ENCODE measurements around the gene KLHDC4. TPM values are rescaled to one million over a fixed set of nuclear protein-coding genes. Genes with fewer than 3 reads are reported as not detected.

KLHDC4 gene
- total RNA-seq, 3 donors from 2014 or later (not counting 1 experiment from before 2014, with no cell fraction given), result 210 to 311 (median 210) TPM

GRCh38 chr16:87703835-87704375, 61.9 kb downstream of the KLHDC4 start:
- Mint-ChIP-seq H3K4me1 (peaks cover 30 to 36% of the 10 kb centered on the region in 2 donors), H3K9me3 (no peaks in the 10 kb centered on the region), H3K27ac (peak overlapping the region; percentile 78 to 88), H3K27me3 (ENCODE audit: low read depth in 2 of 2) (no peaks in the 10 kb centered on the region), H3K36me3 (no peaks in the 10 kb centered on the region), H3K4me3 (peak overlapping the region; percentile 40)
- Histone ChIP-seq H3K4me1 (ENCODE audit: control insufficient read depth, insufficient read depth, low read length) (peaks cover 44% of the 10 kb centered on the region), H3K9me3 (ENCODE audit: control insufficient read depth, insufficient read depth, low read length) (no peaks in the 10 kb centered on the region), H3K4me3 (ENCODE audit: low read length) (no peak overlapping the region), H3K27me3 (ENCODE audit: control insufficient read depth, insufficient read depth, low read length) (no peaks in the 10 kb centered on the region), H3K27ac (ENCODE audit: low read length) (no peak overlapping the region), H3K36me3 (ENCODE audit: control insufficient read depth, insufficient read depth, low read length) (peaks cover 44% of the 10 kb centered on the region)
- no peak for DNase-seq
- 90% methylated on average over 29 of the region's 29 CpGs for WGBS (ENCODE audit: insufficient coverage)
- no peak for ATAC-seq
- TF ChIP-seq CTCF (IDR thresholded peaks at IDR 0.05), result no peak
- intact Hi-C loops (cut with micrococcal nuclease), result loop anchor here (2.0 kb wide), 1 partner anchor 65 kb away; no protein-coding TSS in a partner anchor

DNA sequence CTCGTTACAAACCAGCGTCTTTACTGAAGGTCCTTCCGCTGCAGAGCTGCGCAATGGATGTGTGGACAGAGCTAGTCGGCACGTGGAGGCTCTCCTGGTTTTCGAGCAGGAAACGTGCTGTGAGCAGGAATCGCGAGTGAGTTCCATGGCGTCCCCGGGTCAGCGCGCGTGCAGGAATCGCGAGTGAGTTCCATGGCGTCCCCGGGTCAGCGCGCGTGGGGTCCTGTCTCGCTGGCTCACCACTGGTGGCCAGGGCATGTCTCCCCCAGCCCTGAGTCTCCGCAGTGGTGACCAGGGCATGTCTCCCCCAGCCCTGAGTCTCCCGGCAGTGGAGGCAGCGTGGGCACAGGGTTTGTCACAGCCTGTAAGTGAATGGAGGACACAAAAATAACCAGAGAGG, 62.7 kb downstream of the KLHDC4 start:
- no peak for DNase-seq
- Histone ChIP-seq H3K4me1 (ENCODE audit: control insufficient read depth, insufficient read depth, low read length) (peaks cover 53% of the 10 kb centered on the region), H3K27ac (ENCODE audit: low read length) (peak overlapping the region; percentile 35), H3K9me3 (ENCODE audit: control insufficient read depth, insufficient read depth, low read length) (no peaks in the 10 kb centered on the region), H3K4me3 (ENCODE audit: low read length) (no peak overlapping the region), H3K27me3 (ENCODE audit: control insufficient read depth, insufficient read depth, low read length) (no peaks in the 10 kb centered on the region), H3K36me3 (ENCODE audit: control insufficient read depth, insufficient read depth, low read length) (peaks cover 37% of the 10 kb centered on the region)
- no peaks in the 10 kb centered on the region for H3K9me3 Mint-ChIP-seq
- peaks cover 35 to 42% of the 10 kb centered on the region in 2 donors for H3K4me1 Mint-ChIP-seq
- H3K36me3 Mint-ChIP-seq, result no peaks in the 10 kb centered on the region
- peak overlapping the region; percentile 80 for H3K4me3 Mint-ChIP-seq
- peak overlapping the region; percentile 78 to 88 for H3K27ac Mint-ChIP-seq
- no peak for ATAC-seq
- no peaks in the 10 kb centered on the region for H3K27me3 Mint-ChIP-seq (ENCODE audit: low read depth in 2 of 2)
- no peak for TF ChIP-seq CTCF (IDR thresholded peaks at IDR 0.05)
- WGBS (ENCODE audit: insufficient coverage), result 60% methylated on average over 26 of the region's 26 CpGs
- intact Hi-C loops (cut with micrococcal nuclease), result loop anchor here (2.0 kb wide), 1 partner anchor 66 kb away; no protein-coding TSS in a partner anchor

GRCh38 chr16:87702325-87702811, 63.4 kb downstream of the KLHDC4 start:
- ATAC-seq, result peak; percentile 78 to 82 (median 79)
- intact Hi-C loops (cut with micrococcal nuclease), result loop anchor here (2.0 kb wide), 1 partner anchor 66 kb away; no protein-coding TSS in a partner anchor
- H3K4me1 ChIP-seq (ENCODE audit: control insufficient read depth, insufficient read depth, low read length), result peaks cover 53% of the 10 kb centered on the region
- H3K27ac Mint-ChIP-seq, result peak overlapping the region; percentile 78 to 88
- 4% methylated on average over 19 of the region's 19 CpGs for WGBS (ENCODE audit: insufficient coverage)
- H3K36me3 Mint-ChIP-seq, result no peaks in the 10 kb centered on the region
- no peaks in the 10 kb centered on the region for H3K9me3 Mint-ChIP-seq
- H3K4me1 Mint-ChIP-seq, result peaks cover 42 to 47% of the 10 kb centered on the region in 2 donors
- peak overlapping the region; percentile 80 for H3K4me3 Mint-ChIP-seq
- TF ChIP-seq CTCF (IDR thresholded peaks at IDR 0.05), result peak; percentile 41
- no peaks in the 10 kb centered on the region for H3K27me3 ChIP-seq (ENCODE audit: control insufficient read depth, insufficient read depth, low read length)
- H3K4me3 ChIP-seq (ENCODE audit: low read length), result no peak overlapping the region
- DNase-seq, result peak; percentile 40 to 57
- H3K27me3 Mint-ChIP-seq (ENCODE audit: low read depth in 2 of 2), result no peaks in the 10 kb centered on the region
- peaks cover 30% of the 10 kb centered on the region for H3K36me3 ChIP-seq (ENCODE audit: control insufficient read depth, insufficient read depth, low read length)
- H3K27ac ChIP-seq (ENCODE audit: low read length), result peak overlapping the region; percentile 48
- H3K9me3 ChIP-seq (ENCODE audit: control insufficient read depth, insufficient read depth, low read length), result no peaks in the 10 kb centered on the region

All from natural killer cell (primary cell).